HTR-8/SVneo (cell line): Measurements from ENCODE around the gene SLC36A3.
"Not testable (repeated sequence)": the region's sequence is repeated elsewhere in the genome, so short reads cannot be mapped to it uniquely, and the experiment has no call there.

Experiments
- DNase-seq: peaks from one replicate; pipeline ENCODE4 v3.0.0; 2011; ENCODE audit warnings: low spot score, mixed read lengths; ENCODE audit not compliant: insufficient read length
- FAIRE-seq: peaks from 2 replicates; lab custom pipeline; 2011; peaks lifted over from hg19 to GRCh38; lab: Jason Lieb, UNC

SLC36A3 gene

DNA sequence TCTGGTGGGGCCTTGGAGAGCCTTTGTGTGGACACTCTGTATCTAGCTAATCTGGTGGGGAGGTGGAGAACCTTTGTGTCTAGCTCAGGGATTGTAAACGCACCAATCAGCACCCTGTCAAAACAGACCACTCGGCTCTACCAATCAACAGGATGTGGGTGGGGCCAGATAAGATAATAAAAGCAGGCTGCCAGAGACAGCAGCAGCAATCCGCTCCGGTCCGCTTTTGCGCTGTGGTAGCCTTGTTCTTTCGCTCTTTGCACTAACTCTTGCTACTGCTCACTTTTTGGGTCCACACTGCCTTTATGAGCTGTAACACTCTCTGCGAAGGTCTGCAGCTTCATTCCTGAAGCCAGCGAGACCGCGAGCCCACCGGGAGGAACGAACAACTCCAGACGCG, 6.3 kb upstream of the SLC36A3 start:
- FAIRE-seq, DNase-seq: not testable (repeated sequence)

DNA sequence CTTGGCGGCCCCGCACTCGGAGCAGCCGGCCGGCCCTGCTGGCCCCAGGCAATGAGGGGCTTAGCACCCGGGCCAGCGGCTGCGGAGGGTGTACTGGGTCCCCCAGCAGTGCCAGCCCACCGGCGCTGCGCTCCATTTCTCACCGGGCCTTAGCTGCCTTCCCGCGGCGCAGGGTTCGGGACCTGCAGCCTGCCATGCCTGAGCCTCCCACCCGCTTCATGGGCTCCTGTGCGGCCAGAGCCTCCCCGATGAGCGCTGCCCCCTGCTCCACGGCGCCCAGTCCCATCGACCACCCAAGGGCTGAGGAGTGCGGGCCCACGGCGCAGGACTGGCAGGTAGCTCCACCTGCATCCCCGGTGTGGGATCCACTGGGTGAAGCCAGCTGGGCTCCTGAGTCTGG, 5.7 kb upstream of the SLC36A3 start:
- not testable (repeated sequence) for FAIRE-seq, DNase-seq

DNA sequence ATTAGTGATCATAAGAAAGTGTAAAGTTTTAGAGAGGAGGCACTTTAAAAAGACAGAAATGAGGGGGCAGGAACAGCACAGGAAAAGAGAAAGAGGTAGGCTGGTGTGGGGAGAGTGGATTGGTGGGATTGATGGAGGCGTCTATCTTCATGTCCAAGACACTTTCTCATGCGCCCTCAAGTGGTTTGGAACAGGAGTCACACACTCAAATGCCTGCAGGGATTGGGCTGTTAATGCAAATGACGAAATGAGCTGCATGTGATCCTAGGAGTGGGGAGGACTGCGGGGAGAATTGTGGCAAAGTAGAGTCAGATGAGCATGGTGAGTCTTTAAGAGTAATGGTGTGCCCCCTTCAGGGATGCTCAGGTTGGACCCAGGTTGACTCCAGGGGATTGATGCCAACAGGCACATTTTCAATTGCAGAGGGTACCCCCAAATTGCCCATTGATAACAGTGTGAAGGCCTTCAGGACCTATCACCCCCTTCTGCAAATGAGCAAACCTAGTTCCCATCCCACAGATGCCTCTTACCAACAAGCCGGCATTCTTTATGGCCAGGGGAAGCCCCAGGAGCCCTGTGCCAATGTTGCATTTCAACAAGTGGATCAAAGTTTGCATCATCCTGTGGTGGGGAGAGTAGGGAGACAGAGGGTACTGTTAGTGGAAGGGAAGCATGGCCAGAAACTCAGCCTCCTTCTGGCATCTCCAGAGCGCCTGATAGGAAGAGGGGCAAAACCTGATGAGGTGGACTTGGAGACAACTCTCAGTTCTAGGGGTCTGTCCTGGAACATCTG, 5.3 kb downstream of the SLC36A3 start:
- FAIRE-seq (no peak), DNase-seq (peak; percentile 66)

- FAIRE-seq, result no peak
Measured at GRCh38 chr5:151296974-151297373, 6.6 kb downstream of the SLC36A3 start.

GRCh38 chr5:151296478-151296830, 7.1 kb downstream of the SLC36A3 start:
- DNase-seq (no peak), FAIRE-seq (no peak)

More at GRCh38 chr5:151296974-151297373, 6.6 kb downstream of the SLC36A3 start:
- no peak for DNase-seq

DNA sequence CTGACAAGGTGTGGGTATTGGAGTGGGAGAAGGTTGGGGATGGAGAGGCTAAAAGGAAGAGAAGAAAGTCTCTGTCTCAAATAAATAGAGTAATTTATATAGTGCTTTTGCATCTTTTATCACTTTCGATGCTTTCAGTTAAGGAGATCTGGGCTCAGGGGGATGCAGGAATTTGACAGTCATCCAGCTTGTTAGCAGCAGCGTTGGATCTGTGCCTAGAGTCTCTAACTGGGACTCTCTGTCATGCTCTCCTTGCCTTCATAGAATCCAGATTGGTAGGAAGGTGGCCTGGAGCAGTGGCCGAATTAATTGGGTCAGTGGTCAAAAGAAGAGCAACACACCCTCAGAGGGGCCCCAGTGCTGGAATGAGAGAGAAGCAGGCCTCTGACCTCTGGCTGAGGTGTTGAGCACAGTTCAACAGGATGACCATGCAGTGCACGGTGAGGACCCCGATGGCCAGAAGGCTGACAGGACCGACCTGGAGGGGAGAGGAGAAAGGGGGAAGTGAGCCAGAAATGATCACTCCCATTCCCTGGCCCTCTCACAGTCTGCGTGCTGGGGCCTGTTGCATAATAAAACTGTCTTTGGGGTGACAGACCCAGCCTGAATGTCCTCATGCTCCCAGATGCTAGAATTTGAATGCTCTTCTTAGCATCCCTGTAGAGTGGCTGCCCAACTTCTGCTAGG, 7.6 kb downstream of the SLC36A3 start:
- FAIRE-seq, result no peak
- no peak for DNase-seq

GRCh38 chr5:151295138-151295537, 8.4 kb downstream of the SLC36A3 start:
- no peak for DNase-seq
- FAIRE-seq, result no peak

GRCh38 chr5:151293624-151294023, 9.9 kb downstream of the SLC36A3 start:
- DNase-seq (no peak), FAIRE-seq (no peak)

DNA sequence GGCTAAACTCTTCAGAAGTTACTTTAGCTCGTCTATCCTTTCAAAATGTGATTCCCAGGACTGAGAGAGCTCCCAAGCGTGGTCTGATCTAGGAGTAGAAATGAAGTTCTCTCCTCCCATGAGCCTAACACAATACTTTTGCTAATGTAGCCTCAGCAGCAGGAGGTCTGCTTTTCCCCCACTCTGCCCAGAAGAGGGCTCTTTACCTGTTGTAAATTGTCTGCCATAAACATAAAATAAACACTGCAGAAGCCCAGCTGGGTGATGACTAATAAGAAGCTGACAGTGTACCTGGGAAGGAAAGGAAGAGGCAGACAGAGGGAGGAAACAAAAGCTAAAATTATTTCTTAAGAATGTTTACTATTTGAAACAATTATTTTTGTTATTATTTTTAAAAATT, 15.4 kb downstream of the SLC36A3 start:
- FAIRE-seq, result no peak
- no peak for DNase-seq

DNA sequence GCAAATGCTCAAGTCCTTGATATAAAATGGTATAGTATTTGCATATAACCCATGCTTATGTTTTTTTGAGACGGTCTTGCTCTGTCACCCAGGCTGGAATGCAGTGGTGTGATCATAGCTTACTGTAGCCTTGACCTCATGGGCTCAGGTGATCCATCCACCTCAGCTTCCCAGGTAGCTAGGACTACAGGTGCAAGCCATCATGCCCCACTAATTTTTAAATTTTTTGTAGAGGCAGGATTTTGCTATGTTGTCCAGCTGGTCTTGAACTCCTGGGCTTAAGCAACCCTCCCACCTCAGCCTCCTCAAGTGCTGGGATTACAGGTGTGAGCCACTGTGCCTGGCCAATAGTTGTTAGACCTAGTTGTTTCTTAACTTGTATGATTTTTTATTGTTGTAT, 17.3 kb downstream of the SLC36A3 start:
- FAIRE-seq (no peak), DNase-seq (no peak)

DNA sequence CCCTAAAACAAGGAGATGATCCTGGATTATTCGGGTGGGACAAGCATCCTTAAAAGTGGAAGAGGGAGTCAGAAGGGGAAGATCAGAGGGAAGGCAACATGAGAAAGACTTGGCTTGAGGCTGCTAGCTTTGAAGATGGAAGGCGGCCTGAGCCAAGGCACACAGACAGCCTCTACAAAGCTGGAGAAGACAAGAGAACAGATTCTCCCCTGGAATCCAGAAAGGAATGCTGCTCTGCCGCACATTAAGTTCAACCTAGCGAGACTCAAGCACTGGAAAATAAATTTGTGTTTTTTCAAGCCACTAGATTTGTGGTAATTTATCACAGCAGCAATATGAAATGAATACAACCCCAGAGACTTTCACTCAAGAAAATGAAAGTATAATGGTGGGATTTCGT, 17.9 kb downstream of the SLC36A3 start:
- no peak for FAIRE-seq
- DNase-seq, result no peak

DNA sequence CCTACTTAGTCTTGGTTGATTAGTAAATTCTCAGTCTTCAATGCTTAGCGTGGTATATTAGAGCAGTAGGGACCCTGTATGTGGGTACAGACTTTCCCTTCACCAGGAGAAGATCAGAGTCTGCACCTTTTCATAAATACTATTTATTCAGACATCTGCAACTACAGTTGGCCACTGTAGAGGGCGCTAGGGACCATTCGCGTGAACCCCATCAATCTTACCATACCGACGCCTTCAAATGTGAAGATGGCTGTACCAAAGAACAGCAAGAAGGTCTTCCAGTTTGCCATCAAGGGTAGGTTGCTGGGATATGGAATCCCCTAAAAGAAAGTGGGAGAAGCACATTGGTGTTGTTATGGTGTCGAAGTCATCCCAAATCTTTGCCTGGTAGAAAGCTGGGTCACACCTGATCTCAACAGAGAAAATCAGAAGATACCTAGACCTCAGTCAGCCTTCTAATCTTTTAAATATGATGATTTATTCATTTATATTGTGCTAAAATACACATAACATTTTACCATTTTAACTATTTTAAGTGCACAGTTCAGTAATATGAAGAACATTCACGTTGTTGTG, 19.1 kb downstream of the SLC36A3 start:
- DNase-seq (no peak), FAIRE-seq (no peak)

- FAIRE-seq (no peak), DNase-seq (no peak)
Measured at GRCh38 chr5:151283120-151283825, 20.3 kb downstream of the SLC36A3 start.

GRCh38 chr5:151281001-151281639, 22.4 kb downstream of the SLC36A3 start:
- DNase-seq, result no peak
- peak; percentile 31 for FAIRE-seq

DNA sequence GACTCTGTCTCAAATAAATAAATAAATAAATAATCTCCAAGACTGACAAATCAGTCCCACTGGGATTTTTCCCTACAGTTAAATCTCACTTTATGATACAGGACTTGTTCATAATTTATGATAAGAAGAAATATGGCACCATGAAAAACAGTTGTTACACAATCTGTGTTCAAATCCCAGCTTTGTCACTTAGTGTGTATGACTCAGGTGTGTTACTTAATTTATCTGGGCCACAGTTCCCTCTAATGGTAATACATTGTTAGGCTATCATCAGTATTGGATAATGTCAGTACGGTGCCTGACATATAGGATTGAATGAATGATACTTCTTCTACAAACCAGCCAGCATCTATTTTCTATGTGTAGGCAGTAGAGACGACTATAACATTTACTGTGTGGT, 23.1 kb downstream of the SLC36A3 start:
- DNase-seq, result no peak
- no peak for FAIRE-seq

DNA sequence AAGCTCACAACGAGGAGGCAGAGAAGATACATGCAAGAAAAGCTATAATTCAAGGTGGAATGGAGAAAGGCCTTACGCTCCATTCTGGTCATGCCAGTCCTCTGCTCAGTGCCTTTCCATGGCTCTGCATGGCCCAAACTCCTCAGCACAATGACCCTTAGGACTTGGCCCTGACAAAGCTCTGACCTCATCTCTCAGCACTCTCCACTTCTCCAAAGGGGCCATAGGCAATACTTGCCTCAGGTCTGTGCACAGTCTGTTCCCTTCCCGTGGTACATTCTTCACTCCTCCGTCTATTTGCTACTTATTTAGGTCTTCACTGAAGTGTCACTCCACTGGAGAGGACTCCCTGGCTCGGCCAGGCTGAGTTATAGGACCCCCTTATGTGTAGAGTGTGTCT, 24.7 kb downstream of the SLC36A3 start:
- no peak for DNase-seq

DNA sequence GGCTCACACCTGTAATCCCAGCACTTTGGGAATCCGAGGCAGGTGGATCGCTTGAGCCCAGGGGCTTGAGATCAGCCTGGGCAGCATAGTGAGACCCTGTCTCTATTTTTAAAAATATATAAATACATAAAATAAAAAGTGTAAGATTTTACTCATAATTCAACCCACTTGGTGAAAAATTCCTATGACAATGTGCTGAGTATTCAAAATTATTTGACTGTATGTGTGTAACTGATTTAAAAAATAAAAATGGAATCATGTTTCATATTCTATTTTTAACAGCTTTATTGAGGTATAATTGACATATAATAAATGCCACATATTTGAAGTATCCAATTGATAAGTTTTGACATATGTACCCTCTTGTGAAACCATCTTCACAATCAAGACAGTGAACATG, 27.8 kb downstream of the SLC36A3 start:
- FAIRE-seq, result no peak

More for the DNA sequence above, 24.7 kb downstream of the SLC36A3 start:
- no peak for FAIRE-seq

DNA sequence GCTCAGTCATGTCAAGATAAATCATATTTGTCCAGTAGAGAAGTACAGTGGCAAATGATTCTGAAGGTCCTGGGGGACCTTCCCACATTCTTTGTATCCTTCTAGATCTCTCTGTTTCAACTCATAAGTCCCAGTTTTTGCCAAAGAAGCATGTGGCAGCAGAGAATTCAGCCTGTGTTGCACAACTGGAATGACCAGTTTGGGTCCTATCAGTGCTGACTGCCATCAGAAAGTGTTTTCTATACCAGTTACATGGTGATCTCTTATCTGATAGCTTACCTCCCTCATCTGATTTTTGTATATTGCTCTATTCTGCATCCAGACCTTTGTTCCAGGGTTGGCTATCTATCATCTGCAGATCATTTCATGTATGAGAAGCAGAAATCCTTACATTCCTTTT, 28.9 kb downstream of the SLC36A3 start:
- no peak for DNase-seq
- no peak for FAIRE-seq

More for the DNA sequence above, 27.8 kb downstream of the SLC36A3 start:
- no peak for DNase-seq

DNA sequence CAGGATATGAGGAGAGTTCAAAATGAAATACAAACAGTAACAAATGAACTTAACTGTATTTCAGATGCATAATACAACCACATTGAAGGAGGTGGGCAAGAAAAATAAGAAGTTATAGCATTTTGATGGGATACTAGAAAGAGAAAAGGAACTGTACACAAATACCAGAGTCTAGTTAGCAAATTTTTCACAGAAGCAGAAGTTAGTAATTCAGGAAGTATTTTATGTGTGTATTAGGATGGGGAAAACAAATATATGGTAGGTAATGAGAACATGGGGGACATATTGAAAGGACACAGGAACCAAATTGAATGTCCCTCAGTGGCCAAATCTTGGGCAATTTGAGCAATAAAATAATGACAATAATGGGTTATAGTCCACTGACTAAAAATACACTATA, 32.2 kb downstream of the SLC36A3 start:
- FAIRE-seq, result no peak

GRCh38 chr5:151270599-151270998, 33.0 kb downstream of the SLC36A3 start:
- DNase-seq (no peak), FAIRE-seq (no peak)

More for the DNA sequence above, 32.2 kb downstream of the SLC36A3 start:
- DNase-seq, result no peak
